CD4-positive, alpha-beta T cell (primary cell): ENCODE results near the gene OPCML. TPM values are rescaled to one million over a fixed set of nuclear protein-coding genes. Genes with fewer than 3 reads are reported as not detected.

Experiments
- ATAC-seq: fragments of 200-7000 bp; cut with Tn5 transposase; one replicate; pipeline ENCODE4 v1.10.0; 2022; ENCODE audit warnings: mild to moderate bottlenecking; ENCODE audit not compliant: poor library complexity
- CTCF ChIA-PET: fragments of 350-600 bp; sonication (Branson Sonifier 250); formaldehyde crosslinking; loops from one replicate; lab custom pipeline; 2021; ENCODE audit warnings: antibody characterized with exemption, inconsistent platforms; lab: Charles Lee
- POLR2A ChIA-PET: fragments of 350-600 bp; sonication (Branson Sonifier 250); formaldehyde crosslinking; loops from one replicate; lab custom pipeline; 2021; ENCODE audit warnings: antibody characterized with exemption, inconsistent platforms; lab: Charles Lee
- DNase-seq, 14 experiments: peaks; one replicate each; pipeline ENCODE4 v3.0.0-alpha.2; 2013 to 2020; ENCODE audit warnings: mixed read lengths in 2 of 14
- H3K27ac ChIP-seq, 2 donors: one replicate each; pipeline versions ENCODE4 v1.5.1 to v1.7.0; 2013; ENCODE audit warnings: low read length in 2 of 2, low read depth in 1 of 2, mild to moderate bottlenecking in 1 of 2
- H3K27me3 ChIP-seq, 2 experiments: 1 replicate in 1 of 2; 2 replicates in 1 of 2; pipeline versions ENCODE4 v1.6.1 to v1.7.0; 2013; ENCODE audit warnings: low read length in 2 of 2, control low read depth in 1 of 2, mild to moderate bottlenecking in 1 of 2, moderate library complexity in 1 of 2; ENCODE audit not compliant: insufficient read depth in 2 of 2, control insufficient read depth in 1 of 2
- H3K36me3 ChIP-seq: one replicate; pipeline ENCODE4 v1.6.1; 2013; ENCODE audit warnings: low read length, control low read depth; ENCODE audit not compliant: insufficient read depth
- H3K4me1 ChIP-seq: one replicate; pipeline ENCODE4 v1.6.1; 2013; ENCODE audit warnings: low read length, control low read depth; ENCODE audit not compliant: insufficient read depth
- H3K4me3 ChIP-seq: one replicate; pipeline ENCODE4 v1.5.1; 2013; ENCODE audit warnings: mild to moderate bottlenecking, low read length, moderate library complexity
- H3K9me3 ChIP-seq, 2 experiments: 1 replicate in 1 of 2; 2 replicates in 1 of 2; pipeline versions ENCODE4 v1.6.1 to v1.7.0; 2013; ENCODE audit warnings: low read length in 2 of 2, mild to moderate bottlenecking in 2 of 2, control low read depth in 1 of 2, moderate library complexity in 1 of 2; ENCODE audit not compliant: control insufficient read depth in 1 of 2, insufficient read depth in 1 of 2
- H3K27ac Mint-ChIP-seq: one replicate; pipeline ENCODE4 v1.8.0; 2020; ENCODE audit warnings: mixed read lengths
- H3K27me3 Mint-ChIP-seq: one replicate; pipeline ENCODE4 v1.8.0; 2021; ENCODE audit warnings: mixed read lengths
- H3K36me3 Mint-ChIP-seq: one replicate; pipeline ENCODE4 v1.8.0; 2021; ENCODE audit warnings: low read depth, mixed read lengths
- H3K4me1 Mint-ChIP-seq: one replicate; pipeline ENCODE4 v1.8.0; 2021; ENCODE audit warnings: low read depth, mixed read lengths
- H3K4me3 Mint-ChIP-seq: one replicate; pipeline ENCODE4 v1.8.0; 2020; ENCODE audit warnings: mild to moderate bottlenecking, mixed read lengths
- H3K9me3 Mint-ChIP-seq: one replicate; pipeline ENCODE4 v1.8.0; 2020; ENCODE audit warnings: mixed read lengths
- intact Hi-C, 2 experiments: fragments of 100-400 bp; cut with DNase I in 1 of 2; cut with micrococcal nuclease in 1 of 2; formaldehyde crosslinking; loops; one replicate each; pipeline versions ENCODE4 v1.15.1 to v1.9.0; 2023 to 2025; cut with DNase I, micrococcal nuclease
- total RNA-seq, 174 experiments: library from RNA in 2 of 174; stranded (reverse) in 2 of 174; gene quantifications; one replicate each; pipeline ENCODE4 v1.2.3 and lab custom pipeline; 2021 to 2026
- TF ChIP-seq, protein P1 (sequence below): fragments of 200-600 bp; IDR thresholded peaks from one replicate; pipeline ENCODE4 v1.8.0; 2022; ENCODE audit warnings: antibody characterized with exemption, mild to moderate bottlenecking

The OPCML gene
- total RNA-seq, 2 experiments from 2014 or later, result not detected

DNA sequence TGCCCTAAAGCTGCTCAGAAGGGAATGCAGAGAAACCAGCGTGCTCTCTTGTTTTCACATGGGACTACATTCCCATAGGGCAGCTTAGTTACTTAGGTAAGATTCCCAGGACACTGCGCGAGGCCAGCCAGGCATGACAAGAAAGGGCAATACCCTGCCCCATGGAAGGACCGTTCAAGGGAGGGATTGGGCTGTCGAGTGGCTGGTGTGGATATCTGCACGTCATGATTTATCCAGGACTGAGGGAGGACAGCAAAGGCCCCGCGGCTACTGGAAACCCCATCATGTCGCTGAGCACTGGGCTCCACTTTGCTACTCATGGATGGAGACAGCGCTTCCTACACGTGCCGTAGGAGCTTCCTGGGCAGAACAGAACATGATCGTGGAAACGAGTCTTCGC lies 169.4 kb downstream of the OPCML start:
- Histone ChIP-seq H3K27ac (no peak overlapping the region), H3K9me3 (peaks cover 0 to 32% of the 10 kb centered on the region in 2 experiments), H3K27me3 (no peaks in the 10 kb centered on the region), H3K36me3 (no peaks in the 10 kb centered on the region), H3K4me1 (no peaks in the 10 kb centered on the region), H3K4me3 (no peak overlapping the region)
- CTCF ChIA-PET, result no interaction called here
- Mint-ChIP-seq H3K36me3 (no peaks in the 10 kb centered on the region), H3K9me3 (no peaks in the 10 kb centered on the region), H3K4me1 (no peaks in the 10 kb centered on the region), H3K27ac (no peak overlapping the region), H3K27me3 (no peaks in the 10 kb centered on the region), H3K4me3 (no peak overlapping the region)
- POLR2A ChIA-PET, result no interaction called here
- ATAC-seq (no peak), DNase-seq (no peak)
- TF ChIP-seq, protein P1, sequence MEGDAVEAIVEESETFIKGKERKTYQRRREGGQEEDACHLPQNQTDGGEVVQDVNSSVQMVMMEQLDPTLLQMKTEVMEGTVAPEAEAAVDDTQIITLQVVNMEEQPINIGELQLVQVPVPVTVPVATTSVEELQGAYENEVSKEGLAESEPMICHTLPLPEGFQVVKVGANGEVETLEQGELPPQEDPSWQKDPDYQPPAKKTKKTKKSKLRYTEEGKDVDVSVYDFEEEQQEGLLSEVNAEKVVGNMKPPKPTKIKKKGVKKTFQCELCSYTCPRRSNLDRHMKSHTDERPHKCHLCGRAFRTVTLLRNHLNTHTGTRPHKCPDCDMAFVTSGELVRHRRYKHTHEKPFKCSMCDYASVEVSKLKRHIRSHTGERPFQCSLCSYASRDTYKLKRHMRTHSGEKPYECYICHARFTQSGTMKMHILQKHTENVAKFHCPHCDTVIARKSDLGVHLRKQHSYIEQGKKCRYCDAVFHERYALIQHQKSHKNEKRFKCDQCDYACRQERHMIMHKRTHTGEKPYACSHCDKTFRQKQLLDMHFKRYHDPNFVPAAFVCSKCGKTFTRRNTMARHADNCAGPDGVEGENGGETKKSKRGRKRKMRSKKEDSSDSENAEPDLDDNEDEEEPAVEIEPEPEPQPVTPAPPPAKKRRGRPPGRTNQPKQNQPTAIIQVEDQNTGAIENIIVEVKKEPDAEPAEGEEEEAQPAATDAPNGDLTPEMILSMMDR, result no peak
- intact Hi-C loops, result no loop called here

DNA sequence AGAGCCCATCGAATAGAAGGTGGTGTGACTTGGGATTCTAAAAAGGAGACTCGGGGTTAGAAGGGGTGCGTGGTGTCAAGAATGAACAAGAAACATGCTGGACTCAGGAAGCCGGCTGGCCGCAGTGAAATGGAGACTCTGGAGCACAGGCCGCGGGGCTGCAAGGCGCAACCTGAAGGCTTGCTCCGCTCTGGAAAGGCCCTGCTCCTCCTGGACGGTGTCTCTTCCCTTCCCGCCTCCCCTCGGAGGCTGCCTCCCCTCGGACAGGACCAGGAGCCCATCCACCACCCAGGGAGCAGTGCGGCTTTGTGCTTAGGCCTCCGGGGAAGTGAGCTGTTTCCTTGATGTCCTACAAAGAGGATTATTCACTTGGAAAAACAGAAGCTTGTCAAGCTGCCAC lies 170.1 kb downstream of the OPCML start:
- H3K4me1 ChIP-seq, result no peaks in the 10 kb centered on the region
- no peaks in the 10 kb centered on the region for H3K36me3 Mint-ChIP-seq
- no peak overlapping the region for H3K4me3 ChIP-seq
- H3K36me3 ChIP-seq, result no peaks in the 10 kb centered on the region
- DNase-seq (no peak), ATAC-seq (no peak)
- H3K4me3 Mint-ChIP-seq, result no peak overlapping the region
- H3K9me3 ChIP-seq, result peaks cover 0 to 32% of the 10 kb centered on the region in 2 experiments
- H3K9me3 Mint-ChIP-seq, result no peaks in the 10 kb centered on the region
- no peak overlapping the region for H3K27ac ChIP-seq
- POLR2A ChIA-PET, result no interaction called here
- TF ChIP-seq, protein P1, result no peak
- no peaks in the 10 kb centered on the region for H3K27me3 ChIP-seq
- CTCF ChIA-PET, result no interaction called here
- no peaks in the 10 kb centered on the region for H3K27me3 Mint-ChIP-seq
- no peaks in the 10 kb centered on the region for H3K4me1 Mint-ChIP-seq
- intact Hi-C loops, result no loop called here
- H3K27ac Mint-ChIP-seq, result no peak overlapping the region

DNA sequence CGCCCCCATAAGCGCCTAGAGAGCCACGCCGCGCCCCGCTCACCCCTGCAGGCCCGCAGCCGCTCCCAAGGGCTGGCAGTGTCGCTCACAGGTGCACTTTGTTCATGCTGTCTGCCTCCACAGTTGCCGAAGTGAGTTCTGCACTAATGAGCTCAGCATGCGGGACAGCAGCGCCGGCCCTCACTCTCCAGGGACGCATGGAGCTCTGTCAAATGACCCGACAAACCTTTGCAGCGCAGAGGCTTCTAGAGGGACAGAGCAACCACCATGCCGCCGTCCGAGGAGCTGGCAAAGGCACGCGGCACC lies 170.7 kb downstream of the OPCML start:
- Histone ChIP-seq H3K36me3 (no peaks in the 10 kb centered on the region), H3K27ac (no peak overlapping the region), H3K27me3 (no peaks in the 10 kb centered on the region), H3K4me1 (no peaks in the 10 kb centered on the region), H3K4me3 (no peak overlapping the region), H3K9me3 (peaks cover 0 to 32% of the 10 kb centered on the region in 2 experiments)
- ChIA-PET CTCF (no interaction called here), POLR2A (no interaction called here)
- Mint-ChIP-seq H3K4me3 (no peak overlapping the region), H3K27ac (no peak overlapping the region), H3K27me3 (no peaks in the 10 kb centered on the region), H3K36me3 (no peaks in the 10 kb centered on the region), H3K9me3 (no peaks in the 10 kb centered on the region), H3K4me1 (no peaks in the 10 kb centered on the region)
- DNase-seq, result no peak
- TF ChIP-seq, protein P1, result no peak
- no peak for ATAC-seq
- intact Hi-C loops, result no loop called here
